ENCODE data around the gene REV3L.

DNA sequence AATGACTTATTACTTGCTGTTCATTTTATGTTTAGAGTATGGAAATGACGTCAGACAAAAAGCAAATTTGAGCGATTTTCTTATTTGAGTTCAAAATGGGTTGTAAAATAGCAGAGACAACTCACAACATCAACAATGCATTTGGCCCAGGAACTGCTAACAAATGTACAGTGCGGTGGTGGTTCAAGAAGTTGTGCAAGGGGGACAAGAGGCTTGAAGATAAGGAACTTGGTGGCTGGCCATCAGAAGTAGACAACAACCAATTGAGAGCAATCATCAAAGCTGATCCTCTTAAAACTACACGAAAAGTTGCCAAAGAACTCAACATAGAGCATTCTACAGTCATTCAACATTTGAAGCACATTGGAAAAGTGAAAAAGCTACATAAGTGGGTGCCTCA, 43.8 kb downstream of the REV3L start:
- TF ChIP-seq, protein P1, sequence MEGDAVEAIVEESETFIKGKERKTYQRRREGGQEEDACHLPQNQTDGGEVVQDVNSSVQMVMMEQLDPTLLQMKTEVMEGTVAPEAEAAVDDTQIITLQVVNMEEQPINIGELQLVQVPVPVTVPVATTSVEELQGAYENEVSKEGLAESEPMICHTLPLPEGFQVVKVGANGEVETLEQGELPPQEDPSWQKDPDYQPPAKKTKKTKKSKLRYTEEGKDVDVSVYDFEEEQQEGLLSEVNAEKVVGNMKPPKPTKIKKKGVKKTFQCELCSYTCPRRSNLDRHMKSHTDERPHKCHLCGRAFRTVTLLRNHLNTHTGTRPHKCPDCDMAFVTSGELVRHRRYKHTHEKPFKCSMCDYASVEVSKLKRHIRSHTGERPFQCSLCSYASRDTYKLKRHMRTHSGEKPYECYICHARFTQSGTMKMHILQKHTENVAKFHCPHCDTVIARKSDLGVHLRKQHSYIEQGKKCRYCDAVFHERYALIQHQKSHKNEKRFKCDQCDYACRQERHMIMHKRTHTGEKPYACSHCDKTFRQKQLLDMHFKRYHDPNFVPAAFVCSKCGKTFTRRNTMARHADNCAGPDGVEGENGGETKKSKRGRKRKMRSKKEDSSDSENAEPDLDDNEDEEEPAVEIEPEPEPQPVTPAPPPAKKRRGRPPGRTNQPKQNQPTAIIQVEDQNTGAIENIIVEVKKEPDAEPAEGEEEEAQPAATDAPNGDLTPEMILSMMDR (IDR thresholded peaks at IDR 0.05 in 4 of 5, conservative IDR thresholded peaks at IDR 0.05 in 1 of 5) = no peak
- TF ChIP-seq POLR2A (IDR thresholded peaks at IDR 0.05) = no peak

Data from gastrocnemius medialis (tissue), 4 donors.